Measurements from ENCODE around the gene SIGLEC1.
A peak's percentile ranks its signal among the peaks of the same experiment; 100 is the strongest.

The SIGLEC1 gene

DNA sequence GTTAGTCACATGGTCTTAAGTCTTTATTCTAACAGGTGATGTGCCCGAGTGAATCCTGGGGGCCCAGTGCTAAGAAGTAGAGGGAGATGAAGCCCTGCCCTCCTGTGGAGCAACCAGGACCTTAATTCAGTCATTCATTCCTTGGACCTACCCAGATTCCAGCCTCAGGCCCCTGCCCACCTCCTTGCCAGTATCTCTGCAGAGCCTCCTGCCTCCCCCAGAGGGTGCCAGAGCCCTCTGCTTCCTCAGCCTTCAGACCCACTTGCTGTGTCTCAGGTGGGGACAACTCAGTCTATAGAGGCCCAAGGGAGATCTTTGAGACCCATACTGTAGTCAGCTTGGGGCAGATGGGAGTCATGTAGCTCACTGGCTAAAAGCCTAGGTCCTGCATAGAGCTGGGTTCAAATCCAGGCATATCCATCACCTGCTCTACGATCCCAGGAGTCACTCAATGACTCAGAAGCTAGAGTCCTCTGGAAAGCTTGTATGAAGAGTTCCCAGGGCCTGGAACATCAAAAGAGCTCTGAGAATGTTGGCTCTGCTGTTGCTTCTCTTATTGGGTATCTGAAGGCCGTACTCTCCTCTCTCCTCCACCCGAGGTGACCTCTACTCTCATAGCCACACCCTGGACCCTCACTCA, 3.9 kb upstream of the SIGLEC1 start:
- no peak for TF ChIP-seq JUND (IDR thresholded peaks at IDR 0.05; ENCODE audit: low read depth)
- peak in 1 of 2 experiments; percentile 67 for DNase-seq (ENCODE audit: low read depth in 1 of 2, low spot score in 1 of 2)
- in situ Hi-C loops (cut with HindIII; ENCODE audit: low pct_unique_long_range_greater_than_20kb, low sequenced_read_pairs) = no loop called here

- in situ Hi-C loops (cut with HindIII; ENCODE audit: low pct_unique_long_range_greater_than_20kb, low sequenced_read_pairs) = no loop called here
These were observed 1.7 kb upstream of the SIGLEC1 start for GRCh38 chr20:3714092-3714491.

GRCh38 chr20:3711484-3711941, 887 bp downstream of the SIGLEC1 start:
- no peak for DNase-seq (ENCODE audit: low read depth in 1 of 2, low spot score in 1 of 2)
- in situ Hi-C loops (cut with HindIII; ENCODE audit: low pct_unique_long_range_greater_than_20kb, low sequenced_read_pairs) = no loop called here
- TF ChIP-seq JUND (IDR thresholded peaks at IDR 0.05; ENCODE audit: low read depth) = no peak

More at GRCh38 chr20:3714092-3714491, 1.7 kb upstream of the SIGLEC1 start:
- no peak for TF ChIP-seq JUND (IDR thresholded peaks at IDR 0.05; ENCODE audit: low read depth)
- no peak for DNase-seq (ENCODE audit: low read depth in 1 of 2, low spot score in 1 of 2)

- in situ Hi-C loops (cut with HindIII; ENCODE audit: low pct_unique_long_range_greater_than_20kb, low sequenced_read_pairs) = no loop called here
- no peak for TF ChIP-seq JUND (IDR thresholded peaks at IDR 0.05; ENCODE audit: low read depth)
- DNase-seq (ENCODE audit: low read depth in 1 of 2, low spot score in 1 of 2) = peak; percentile 56 to 79
These were observed 1.5 kb downstream of the SIGLEC1 start for GRCh38 chr20:3710703-3711483.

DNA sequence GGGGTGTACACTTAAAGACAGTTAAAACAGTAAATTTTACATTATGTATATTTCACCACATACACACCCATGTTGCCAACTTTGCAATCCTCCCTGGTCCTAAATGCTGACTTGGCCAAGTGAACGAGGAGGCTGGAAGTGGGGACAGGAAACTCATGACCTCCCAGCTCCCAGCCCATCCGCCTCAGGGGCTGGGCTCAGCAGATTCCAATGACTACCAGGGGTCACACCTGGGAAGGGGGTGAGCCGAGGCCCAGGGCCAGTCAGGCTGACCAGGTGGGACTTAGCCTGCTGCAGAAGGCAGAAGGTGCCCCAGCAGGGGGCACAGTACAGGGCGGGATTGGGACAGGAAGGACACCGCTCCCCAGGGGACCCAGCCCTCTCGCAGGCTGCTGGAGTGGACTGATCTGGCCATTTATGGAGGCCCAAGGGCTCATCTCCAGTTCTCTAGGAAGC, 2.4 kb downstream of the SIGLEC1 start:
- in situ Hi-C loops (cut with HindIII; ENCODE audit: low pct_unique_long_range_greater_than_20kb, low sequenced_read_pairs) = no loop called here
- no peak for TF ChIP-seq JUND (IDR thresholded peaks at IDR 0.05; ENCODE audit: low read depth)
- DNase-seq (ENCODE audit: low read depth in 1 of 2, low spot score in 1 of 2) = no peak

- in situ Hi-C loops (cut with HindIII; ENCODE audit: low pct_unique_long_range_greater_than_20kb, low sequenced_read_pairs) = no loop called here
- TF ChIP-seq JUND (IDR thresholded peaks at IDR 0.05; ENCODE audit: low read depth) = no peak
- no peak for DNase-seq (ENCODE audit: low read depth in 1 of 2, low spot score in 1 of 2)
These were observed 4.9 kb downstream of the SIGLEC1 start for GRCh38 chr20:3707508-3707899.

DNA sequence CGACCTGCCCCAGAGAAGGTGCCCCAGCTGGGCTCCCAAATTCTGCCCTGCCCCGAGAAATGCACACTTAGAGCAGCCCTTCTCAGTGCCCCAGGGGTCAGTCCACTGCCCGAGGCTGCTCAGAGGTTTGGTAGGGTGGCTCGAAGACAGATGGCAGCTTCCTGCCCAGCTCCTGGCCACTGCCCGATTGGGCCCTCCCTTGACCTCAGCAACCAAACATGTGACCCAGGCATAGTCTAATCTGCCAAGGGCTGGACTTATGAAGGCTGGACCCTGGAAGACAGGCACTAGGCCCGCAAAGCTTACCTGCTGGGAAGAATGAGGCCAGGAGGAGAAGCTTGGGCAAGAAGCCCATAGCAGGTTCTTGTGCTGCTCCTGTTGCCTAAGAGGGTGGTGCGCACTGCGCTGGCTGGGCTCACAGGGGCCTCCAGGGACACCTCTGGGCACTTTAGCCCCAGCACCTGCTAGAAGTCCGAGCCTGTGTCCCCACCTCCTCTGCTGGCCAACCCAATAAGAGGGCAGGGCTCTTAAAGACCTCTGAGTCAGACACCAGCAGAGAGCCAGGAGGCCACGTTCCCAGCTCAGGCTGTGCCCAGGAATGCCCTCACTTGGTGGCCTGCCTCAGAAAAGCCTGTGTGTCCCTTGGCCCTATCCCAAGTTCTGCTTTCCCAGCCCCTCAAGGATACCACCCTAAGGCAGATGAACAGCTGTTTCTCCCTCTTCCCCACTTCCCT, 5.5 kb downstream of the SIGLEC1 start:
- in situ Hi-C loops (cut with HindIII; ENCODE audit: low pct_unique_long_range_greater_than_20kb, low sequenced_read_pairs) = no loop called here
- no peak for TF ChIP-seq JUND (IDR thresholded peaks at IDR 0.05; ENCODE audit: low read depth)

DNA sequence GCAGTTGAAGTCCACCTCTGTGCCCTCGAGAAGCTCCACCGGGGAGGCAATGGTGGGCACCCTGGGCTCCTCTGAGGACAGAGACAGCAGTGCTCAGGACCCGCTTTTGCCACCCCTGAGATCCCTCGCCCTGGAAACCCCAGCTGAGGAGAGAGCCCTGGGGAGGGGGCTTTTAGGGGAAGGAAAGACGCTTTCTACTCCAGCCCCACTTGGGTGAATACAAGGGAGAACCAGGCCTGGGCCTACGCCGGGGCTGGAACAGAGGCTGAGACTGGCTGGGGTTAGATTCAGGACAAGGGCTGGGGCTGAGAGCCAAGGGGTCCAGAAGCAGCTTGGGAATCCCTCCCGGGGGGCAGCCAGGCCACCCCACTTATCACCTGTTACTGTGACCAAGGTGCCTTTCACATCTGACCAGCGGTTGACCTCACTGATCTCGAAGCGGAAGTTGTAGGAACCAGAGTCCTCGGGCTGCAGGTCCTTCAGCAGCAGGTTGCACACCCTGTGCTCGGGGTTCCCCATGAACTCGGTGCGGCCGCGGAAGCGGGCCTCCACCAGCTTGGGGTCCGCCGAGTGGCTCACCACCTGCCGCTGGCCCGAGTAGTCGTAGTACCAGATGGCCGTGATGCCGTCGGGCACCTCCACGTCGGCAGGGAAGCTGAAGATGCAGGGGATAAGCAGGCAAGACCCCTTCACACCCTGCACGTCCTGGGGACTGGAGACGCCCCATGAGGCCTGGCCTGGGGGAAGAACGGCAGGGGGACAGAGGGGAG, 6.2 kb downstream of the SIGLEC1 start:
- in situ Hi-C loops (cut with HindIII; ENCODE audit: low pct_unique_long_range_greater_than_20kb, low sequenced_read_pairs) = no loop called here
- TF ChIP-seq JUND (IDR thresholded peaks at IDR 0.05; ENCODE audit: low read depth) = no peak
- no peak for DNase-seq (ENCODE audit: low read depth in 1 of 2, low spot score in 1 of 2)

More for the DNA sequence above, 5.5 kb downstream of the SIGLEC1 start:
- no peak for DNase-seq (ENCODE audit: low read depth in 1 of 2, low spot score in 1 of 2)

DNA sequence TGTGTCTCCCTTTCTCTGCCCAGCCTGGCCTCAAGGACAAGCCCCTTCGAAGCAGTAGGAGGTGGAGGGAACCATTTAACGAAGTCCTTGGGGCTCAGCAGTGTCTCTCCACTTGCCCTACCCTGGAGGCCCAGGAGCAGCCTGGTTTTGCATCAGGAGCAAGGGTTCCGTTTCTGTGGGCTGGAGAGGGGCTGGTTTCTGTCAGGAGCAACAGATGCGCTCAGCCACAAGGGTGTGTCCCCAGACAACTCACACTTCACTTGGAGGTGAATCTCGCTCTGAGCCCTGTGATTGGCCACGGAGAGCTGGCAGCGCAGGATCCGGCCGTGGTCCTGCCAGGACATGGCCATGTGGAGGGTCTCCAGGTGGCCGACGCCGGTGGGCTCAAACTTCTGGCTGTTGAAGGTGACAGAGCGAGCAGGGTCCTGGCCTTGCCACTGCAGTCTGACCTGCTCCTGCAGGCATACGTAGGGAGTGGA, 6.9 kb downstream of the SIGLEC1 start:
- in situ Hi-C loops (cut with HindIII; ENCODE audit: low pct_unique_long_range_greater_than_20kb, low sequenced_read_pairs) = no loop called here
- no peak for TF ChIP-seq JUND (IDR thresholded peaks at IDR 0.05; ENCODE audit: low read depth)

DNA sequence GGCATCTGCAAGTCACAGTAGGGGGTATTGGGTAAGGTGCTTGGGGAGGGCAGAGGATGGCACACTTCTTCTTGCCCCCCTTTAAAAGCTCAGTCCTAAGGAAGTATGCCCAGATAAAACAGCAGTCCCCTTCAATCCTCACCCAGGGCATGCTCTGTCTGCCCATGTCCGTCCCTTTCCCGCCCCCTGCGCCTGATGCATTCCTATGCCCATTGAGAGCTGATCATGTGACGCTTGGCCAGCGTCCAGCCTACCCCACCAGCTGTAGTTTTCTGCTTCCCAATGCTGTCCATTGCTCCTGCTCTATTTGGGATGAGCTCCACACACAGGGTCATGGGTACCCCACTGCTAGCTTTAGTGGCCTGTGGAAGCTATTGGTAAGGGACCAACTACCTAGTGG, 8.3 kb downstream of the SIGLEC1 start:
- in situ Hi-C loops (cut with HindIII; ENCODE audit: low pct_unique_long_range_greater_than_20kb, low sequenced_read_pairs) = no loop called here
- no peak for DNase-seq (ENCODE audit: low read depth in 1 of 2, low spot score in 1 of 2)
- no peak for TF ChIP-seq JUND (IDR thresholded peaks at IDR 0.05; ENCODE audit: low read depth)

More for the DNA sequence above, 6.9 kb downstream of the SIGLEC1 start:
- no peak for DNase-seq (ENCODE audit: low read depth in 1 of 2, low spot score in 1 of 2)

GRCh38 chr20:3702611-3703391, 9.6 kb downstream of the SIGLEC1 start:
- in situ Hi-C loops (cut with HindIII; ENCODE audit: low pct_unique_long_range_greater_than_20kb, low sequenced_read_pairs) = no loop called here
- no peak for TF ChIP-seq JUND (IDR thresholded peaks at IDR 0.05; ENCODE audit: low read depth)
- DNase-seq (ENCODE audit: low read depth in 1 of 2, low spot score in 1 of 2) = no peak

Data from T47D (cell line).